Keratinocyte (primary cell): ENCODE data around the gene CHCHD6. TPM values are rescaled to one million over a fixed set of nuclear protein-coding genes. Genes with fewer than 3 reads are reported as not detected.

ENCODE experiments used
- DNase-seq: peaks from one replicate; pipeline ENCODE4 v3.0.0-alpha.2; 2011; ENCODE audit warnings: low read depth, missing footprints, low spot score
- FAIRE-seq: peaks from 2 replicates; lab custom pipeline; 2011; peaks lifted over from hg19 to GRCh38; lab: Jason Lieb, UNC
- H2AFZ ChIP-seq: 2 replicates; pipeline ENCODE4 v1.6.0; 2012; ENCODE audit warnings: low read length, control low read depth, inconsistent platforms; ENCODE audit not compliant: control insufficient read depth
- H3K27ac ChIP-seq: 2 replicates; pipeline ENCODE4 v1.5.1; 2011; ENCODE audit warnings: low read length; ENCODE audit not compliant: control insufficient read depth, insufficient read depth
- H3K27me3 ChIP-seq: 3 replicates; pipeline ENCODE4 v1.6.0; 2011; ENCODE audit warnings: low read length; ENCODE audit not compliant: control insufficient read depth, insufficient read depth; ENCODE audit errors: extremely low read depth
- H3K36me3 ChIP-seq, 2 experiments: 2 replicates in 1 of 2; 3 replicates in 1 of 2; pipeline ENCODE4 v1.5.1; 2011; ENCODE audit warnings: low read length in 2 of 2, mild to moderate bottlenecking in 1 of 2; ENCODE audit not compliant: control insufficient read depth in 2 of 2, insufficient read depth in 2 of 2; ENCODE audit errors: extremely low read depth in 1 of 2
- H3K4me1 ChIP-seq: 3 replicates; pipeline ENCODE4 v1.5.1; 2011; ENCODE audit warnings: low read length; ENCODE audit not compliant: control insufficient read depth, insufficient read depth; ENCODE audit errors: extremely low read depth
- H3K4me2 ChIP-seq: 3 replicates; pipeline ENCODE4 v1.6.0; 2011; ENCODE audit warnings: low read depth, low read length; ENCODE audit not compliant: control insufficient read depth, insufficient read depth; ENCODE audit errors: extremely low read depth
- H3K4me3 ChIP-seq, 3 experiments: fragments of 200-600 bp in 1 of 3; sonication (generic) in 1 of 3; 2 replicates in 2 of 3; 3 replicates in 1 of 3; pipeline ENCODE4 v1.5.1; 2011 to 2016; ENCODE audit warnings: low read length in 3 of 3, mild to moderate bottlenecking in 3 of 3, control low read depth in 2 of 3, inconsistent platforms in 1 of 3, low read depth in 1 of 3, mixed read lengths in 1 of 3, mixed run types in 1 of 3, moderate library complexity in 1 of 3; ENCODE audit not compliant: control insufficient read depth in 2 of 3, insufficient read depth in 2 of 3; ENCODE audit errors: extremely low read depth in 1 of 3
- H3K79me2 ChIP-seq: 2 replicates; pipeline ENCODE4 v1.6.0; 2012; ENCODE audit warnings: low read length; ENCODE audit not compliant: control insufficient read depth, insufficient read depth
- H3K9ac ChIP-seq: 3 replicates; pipeline ENCODE4 v1.6.0; 2011; ENCODE audit warnings: low read length; ENCODE audit not compliant: control insufficient read depth, insufficient read depth; ENCODE audit errors: extremely low read depth
- H3K9me1 ChIP-seq: 3 replicates; pipeline ENCODE4 v1.6.0; 2011; ENCODE audit warnings: low read length; ENCODE audit not compliant: control insufficient read depth, insufficient read depth; ENCODE audit errors: extremely low read depth
- H3K9me3 ChIP-seq: 2 replicates; pipeline ENCODE4 v1.5.1; 2012; ENCODE audit warnings: low read depth, low read length; ENCODE audit not compliant: control insufficient read depth
- H4K20me1 ChIP-seq: 3 replicates; pipeline ENCODE4 v1.6.0; 2011; ENCODE audit warnings: low read length; ENCODE audit not compliant: control insufficient read depth, insufficient read depth; ENCODE audit errors: extremely low read depth
- CTCF ChIP-seq, 3 experiments: IDR thresholded peaks in 1 of 3; conservative IDR thresholded peaks in 1 of 3; optimal IDR thresholded peaks in 1 of 3; 2 replicates in 2 of 3; 3 replicates in 1 of 3; pipeline versions ENCODE3 to v1.5.1; 2011; ENCODE audit warnings: low read length in 3 of 3, mild to moderate bottlenecking in 3 of 3, moderate library complexity in 2 of 3, control low read depth in 1 of 3, inconsistent platforms in 1 of 3; ENCODE audit not compliant: insufficient read depth in 2 of 3; ENCODE audit errors: extremely low read depth in 1 of 3
- EZH2 ChIP-seq: IDR thresholded peaks from one replicate; pipeline ENCODE4 v1.6.1; 2012; ENCODE audit warnings: inconsistent platforms, mild to moderate bottlenecking, low read length, moderate library complexity
- dilution Hi-C: fragments of 300-500 bp; cut with MboI; formaldehyde crosslinking; loops from one replicate; pipeline ENCODE4 v1.7.0; 2020; ENCODE audit warnings: low sequenced_read_pairs; ENCODE audit not compliant: extremely low pct_ligation_motif_present
- polyA plus RNA-seq, 5 experiments: library from polyadenylated mRNA; depleted of rRNA in 3 of 5; stranded (reverse) in 3 of 5; stranded (forward) in 1 of 5; unstranded in 1 of 5; fragments of >200 nt; gene quantifications; 1 replicate in 1 of 5; 2 replicates in 3 of 5; 3 replicates in 1 of 5; pipeline versions ENCODE4 v1.2.1 to v1.2.3, GENCODE V29; 2011 to 2012; ENCODE audit warnings: missing spikeins in 2 of 5, low read depth in 1 of 5, low replicate concordance in 1 of 5

Gene CHCHD6
- polyA plus RNA-seq, 1 donor (not counting 4 experiments of a cell fraction or from before 2014, with no cell fraction given) = 21.7 TPM

DNA sequence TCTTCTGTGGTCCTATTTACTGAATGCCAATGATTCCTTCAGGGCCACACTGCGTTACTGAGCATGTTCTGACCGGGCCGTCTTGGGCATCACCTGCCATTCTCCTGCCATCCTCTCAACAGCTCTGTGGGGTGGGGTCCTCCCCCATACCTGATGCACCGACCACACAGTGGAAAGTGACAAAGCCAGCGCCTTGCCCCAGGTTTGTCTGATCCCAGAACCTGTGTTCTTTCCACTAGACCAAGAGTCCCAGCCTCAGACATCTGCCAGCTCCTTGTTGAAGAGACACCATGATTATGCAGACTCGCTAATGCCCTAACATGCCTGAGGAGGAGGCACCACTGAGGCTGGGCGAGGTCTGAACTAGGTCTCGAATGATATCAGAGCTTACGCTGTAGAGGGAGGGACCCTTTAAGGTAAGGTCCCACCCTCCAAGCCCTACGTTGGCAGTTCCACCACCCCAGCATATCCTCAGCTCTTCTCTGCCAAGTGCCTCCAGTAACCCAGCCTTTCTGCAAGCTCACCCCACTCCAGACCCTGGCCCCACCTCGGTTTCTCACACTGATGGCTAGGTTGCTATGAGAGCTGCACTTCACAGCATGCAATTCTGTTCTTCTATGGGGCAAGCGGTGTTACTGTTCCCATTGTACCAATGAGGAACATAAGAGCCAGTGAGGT, 249.1 kb downstream of the CHCHD6 start:
- TF ChIP-seq EZH2 = no peak
- TF ChIP-seq CTCF (optimal IDR thresholded peaks at IDR 0.05 in 1 of 3, IDR thresholded peaks at IDR 0.05 in 1 of 3, conservative IDR thresholded peaks at IDR 0.05 in 1 of 3; ENCODE audit: extremely low read depth in 1 of 3, insufficient read depth in 2 of 3, low read length in 3 of 3) = no peak
- Histone ChIP-seq H3K79me2 (no peaks in the 10 kb centered on the region), H3K27ac (no peak overlapping the region), H3K4me3 (no peak overlapping the region), H4K20me1 (no peaks in the 10 kb centered on the region), H3K4me2 (no peak overlapping the region), H2AFZ (no peak overlapping the region), H3K27me3 (no peaks in the 10 kb centered on the region), H3K9me3 (no peaks in the 10 kb centered on the region), H3K4me1 (peaks cover 30% of the 10 kb centered on the region), H3K36me3 (no peaks in the 10 kb centered on the region), H3K9ac (no peak overlapping the region), H3K9me1 (peaks cover 2% of the 10 kb centered on the region)
- DNase-seq (no peak), FAIRE-seq (peak; percentile 68)
- dilution Hi-C loops = no loop called here

DNA sequence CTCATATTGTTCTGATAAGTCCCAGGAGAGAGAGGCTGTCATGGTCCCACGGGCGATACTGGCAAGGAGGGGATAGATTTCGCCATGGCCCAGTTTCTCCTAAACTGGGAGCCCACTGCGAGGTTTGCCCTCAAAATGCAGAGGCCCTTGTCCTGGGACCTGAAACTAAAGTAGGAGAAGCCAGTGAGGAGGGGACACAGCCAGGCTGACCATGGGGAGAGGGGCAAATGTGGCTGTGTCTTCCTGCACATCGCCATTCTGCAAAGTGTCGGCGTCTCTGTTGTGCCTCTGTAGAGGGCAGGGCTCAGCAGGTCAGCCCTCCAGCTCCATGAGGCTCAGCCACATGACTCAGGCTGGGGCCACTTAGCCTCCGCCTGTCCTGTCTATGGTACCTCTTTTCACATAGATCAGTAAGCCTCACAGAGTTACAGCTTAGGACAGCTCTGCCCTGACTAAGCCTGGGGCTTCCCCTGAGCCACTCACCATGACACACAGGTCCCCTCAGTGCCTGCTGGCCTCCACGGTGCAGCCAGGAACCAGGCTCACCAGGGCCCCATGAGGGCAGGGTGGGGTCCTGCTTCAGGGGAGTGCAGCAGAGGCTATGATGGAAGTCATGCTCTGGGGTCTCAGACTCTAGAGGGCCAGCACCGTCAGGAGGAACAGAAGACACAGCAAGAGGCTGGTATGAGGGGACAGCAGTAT, 250.3 kb downstream of the CHCHD6 start:
- Histone ChIP-seq H3K27ac (no peak overlapping the region), H3K9me3 (no peaks in the 10 kb centered on the region), H3K9me1 (no peaks in the 10 kb centered on the region), H3K4me2 (no peak overlapping the region), H3K9ac (no peak overlapping the region), H3K4me1 (peaks cover 30% of the 10 kb centered on the region), H2AFZ (no peak overlapping the region), H4K20me1 (no peaks in the 10 kb centered on the region), H3K79me2 (no peaks in the 10 kb centered on the region), H3K4me3 (no peak overlapping the region), H3K36me3 (no peaks in the 10 kb centered on the region), H3K27me3 (no peaks in the 10 kb centered on the region)
- no peak for TF ChIP-seq EZH2
- no peak for TF ChIP-seq CTCF (optimal IDR thresholded peaks at IDR 0.05 in 1 of 3, IDR thresholded peaks at IDR 0.05 in 1 of 3, conservative IDR thresholded peaks at IDR 0.05 in 1 of 3; ENCODE audit: extremely low read depth in 1 of 3, insufficient read depth in 2 of 3, low read length in 3 of 3)
- dilution Hi-C loops = no loop called here
- no peak for FAIRE-seq
- no peak for DNase-seq
